HG02571 (cell line): ENCODE results near the gene SYNJ2.

ENCODE experiments used
- ATAC-seq: cut with Tn5 transposase; IDR thresholded peaks from one replicate; pipeline ENCODE4 v1.9.1; 2021; ENCODE audit warnings: mild to moderate bottlenecking, moderate library complexity; ENCODE audit not compliant: unreplicated experiment

SYNJ2 gene

GRCh38 chr6:158010591-158011477, 29.2 kb downstream of the SYNJ2 start:
- ATAC-seq, result no peak

- ATAC-seq, result no peak
These were observed 29.8 kb downstream of the SYNJ2 start for GRCh38 chr6:158011478-158011920.

- ATAC-seq, result no peak
These were observed 30.4 kb downstream of the SYNJ2 start for GRCh38 chr6:158011980-158012566.

GRCh38 chr6:158013904-158014504, 32.3 kb downstream of the SYNJ2 start:
- no peak for ATAC-seq

- no peak for ATAC-seq
These were observed 33.0 kb downstream of the SYNJ2 start for GRCh38 chr6:158014505-158015187.

GRCh38 chr6:158015188-158015506, 33.5 kb downstream of the SYNJ2 start:
- no peak for ATAC-seq

- ATAC-seq, result no peak
These were observed 35.1 kb downstream of the SYNJ2 start for GRCh38 chr6:158016571-158017383.

- no peak for ATAC-seq
These were observed 36.0 kb downstream of the SYNJ2 start for GRCh38 chr6:158017621-158018040.

- no peak for ATAC-seq
These were observed 36.5 kb downstream of the SYNJ2 start for GRCh38 chr6:158018041-158018771.

- ATAC-seq, result no peak
These were observed 37.2 kb downstream of the SYNJ2 start for GRCh38 chr6:158018851-158019361.

GRCh38 chr6:158019416-158019815, 37.8 kb downstream of the SYNJ2 start:
- ATAC-seq, result no peak

GRCh38 chr6:158020272-158020711, 38.6 kb downstream of the SYNJ2 start:
- no peak for ATAC-seq

- ATAC-seq, result no peak
These were observed 39.1 kb downstream of the SYNJ2 start for GRCh38 chr6:158020811-158021210.

- no peak for ATAC-seq
These were observed 39.7 kb downstream of the SYNJ2 start for GRCh38 chr6:158021376-158021775.

GRCh38 chr6:158021814-158022748, 40.4 kb downstream of the SYNJ2 start:
- ATAC-seq, result no peak

GRCh38 chr6:158022749-158023596, 41.3 kb downstream of the SYNJ2 start:
- no peak for ATAC-seq

- ATAC-seq, result no peak
These were observed 41.9 kb downstream of the SYNJ2 start for GRCh38 chr6:158023597-158023939.
